Skeletal muscle cell (primary cell): ENCODE measurements around the gene CNNM4.

Experiments used
- DNase-seq: peaks from one replicate; pipeline ENCODE4 v3.0.0-alpha.2; 2010; ENCODE audit warnings: low read depth
- H3K4me3 ChIP-seq: 2 replicates; pipeline ENCODE4 v1.5.1; 2011; ENCODE audit warnings: low read depth, mild to moderate bottlenecking, control low read depth, low read length, moderate library complexity

CNNM4 gene

DNA sequence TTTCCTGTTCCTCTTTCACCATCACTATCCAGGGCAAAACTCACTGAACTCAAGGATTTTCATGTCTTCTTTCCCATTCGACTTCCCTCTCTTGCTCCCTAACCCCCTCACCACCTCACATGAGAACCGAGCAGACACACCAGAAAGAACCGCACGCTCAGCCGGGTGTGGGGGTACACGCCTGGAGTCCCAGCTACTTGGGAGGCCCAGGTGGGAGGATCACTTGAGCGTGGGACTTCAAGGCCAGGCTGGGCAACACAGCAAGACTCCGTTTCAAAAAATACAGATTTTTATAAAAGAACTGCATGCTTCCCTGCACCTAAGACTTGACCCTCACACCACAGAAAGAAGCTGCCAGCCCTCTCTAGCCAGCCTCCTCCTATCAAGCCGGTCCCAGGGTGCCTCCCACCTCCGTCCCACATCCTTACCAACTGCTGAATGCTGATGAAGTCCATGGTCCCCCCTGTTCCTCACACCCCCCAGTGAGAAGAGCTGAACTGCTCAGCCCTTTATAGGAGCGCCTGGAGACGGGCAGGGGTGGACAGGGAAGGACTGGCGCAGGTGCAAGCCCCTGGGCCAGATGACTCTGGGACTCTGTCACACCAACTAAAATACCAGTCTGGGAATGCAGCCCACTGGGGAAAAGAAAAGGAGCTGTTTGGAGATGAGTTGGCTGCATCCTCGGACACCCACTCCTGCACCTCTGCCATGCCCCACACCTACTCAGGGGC lies 83.0 kb downstream of the CNNM4 start, which contains the start of gene ANKRD23:
Gene ANKRD23 (minus strand): TSS at position 484 of the 731 bp plus-strand sequence. CDS start 29 bp downstream, at position 455.
- no peak within 1 kb of the TSS for H3K4me3 ChIP-seq
- DNase-seq: no peak

- DNase-seq: no peak
- no peak overlapping the region for H3K4me3 ChIP-seq
Measured at GRCh38 chr2:96844405-96844808, 83.7 kb downstream of the CNNM4 start.

DNA sequence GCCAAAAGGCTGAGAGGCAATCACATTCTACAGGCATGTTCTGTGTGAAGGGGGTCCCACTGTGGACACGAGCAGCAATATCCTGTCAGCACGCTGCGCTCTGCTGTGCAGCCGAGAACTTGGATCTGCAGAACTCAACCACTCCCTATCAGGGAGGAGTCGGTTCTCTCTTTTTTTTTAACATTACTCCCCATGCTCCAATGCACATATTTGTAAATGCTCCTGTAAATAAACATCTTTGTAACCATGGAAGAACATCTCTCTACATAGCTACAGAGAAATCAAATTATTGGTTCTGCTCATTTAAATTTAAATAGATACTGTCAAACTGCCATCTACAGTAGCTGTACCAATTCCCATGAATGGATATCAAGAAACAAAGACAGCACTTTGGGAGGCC lies 86.1 kb downstream of the CNNM4 start:
- DNase-seq: no peak
- no peak overlapping the region for H3K4me3 ChIP-seq

GRCh38 chr2:96847586-96847985 lies 86.9 kb downstream of the CNNM4 start:
- no peak overlapping the region for H3K4me3 ChIP-seq
- DNase-seq: no peak

GRCh38 chr2:96848264-96848663 lies 87.6 kb downstream of the CNNM4 start:
- no peak overlapping the region for H3K4me3 ChIP-seq
- no peak for DNase-seq

DNA sequence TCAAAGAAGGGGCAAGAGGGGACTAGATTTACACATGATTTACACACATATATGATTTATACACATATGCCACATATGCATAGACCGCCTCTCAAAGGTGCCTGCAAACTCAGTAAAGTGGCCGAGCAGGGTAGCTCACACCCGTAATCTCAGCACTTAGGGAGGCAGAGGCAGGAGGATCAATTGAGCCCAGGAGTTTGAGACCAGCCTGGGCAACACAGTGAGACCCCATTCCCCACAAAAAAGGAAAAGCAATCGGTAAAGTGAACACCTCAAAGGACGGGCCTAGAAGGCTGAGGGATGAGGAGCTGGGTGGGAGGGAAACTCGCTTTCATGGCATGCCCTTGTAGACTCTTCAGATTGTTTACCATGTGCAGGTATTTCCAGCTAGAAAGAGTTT lies 92.0 kb downstream of the CNNM4 start:
- no peak overlapping the region for H3K4me3 ChIP-seq
- DNase-seq: no peak

GRCh38 chr2:96853321-96853720 lies 92.6 kb downstream of the CNNM4 start:
- no peak overlapping the region for H3K4me3 ChIP-seq
- no peak for DNase-seq

GRCh38 chr2:96856776-96857666 lies 96.3 kb downstream of the CNNM4 start:
- no peak for DNase-seq
- H3K4me3 ChIP-seq: peak overlapping the region; percentile 83

DNA sequence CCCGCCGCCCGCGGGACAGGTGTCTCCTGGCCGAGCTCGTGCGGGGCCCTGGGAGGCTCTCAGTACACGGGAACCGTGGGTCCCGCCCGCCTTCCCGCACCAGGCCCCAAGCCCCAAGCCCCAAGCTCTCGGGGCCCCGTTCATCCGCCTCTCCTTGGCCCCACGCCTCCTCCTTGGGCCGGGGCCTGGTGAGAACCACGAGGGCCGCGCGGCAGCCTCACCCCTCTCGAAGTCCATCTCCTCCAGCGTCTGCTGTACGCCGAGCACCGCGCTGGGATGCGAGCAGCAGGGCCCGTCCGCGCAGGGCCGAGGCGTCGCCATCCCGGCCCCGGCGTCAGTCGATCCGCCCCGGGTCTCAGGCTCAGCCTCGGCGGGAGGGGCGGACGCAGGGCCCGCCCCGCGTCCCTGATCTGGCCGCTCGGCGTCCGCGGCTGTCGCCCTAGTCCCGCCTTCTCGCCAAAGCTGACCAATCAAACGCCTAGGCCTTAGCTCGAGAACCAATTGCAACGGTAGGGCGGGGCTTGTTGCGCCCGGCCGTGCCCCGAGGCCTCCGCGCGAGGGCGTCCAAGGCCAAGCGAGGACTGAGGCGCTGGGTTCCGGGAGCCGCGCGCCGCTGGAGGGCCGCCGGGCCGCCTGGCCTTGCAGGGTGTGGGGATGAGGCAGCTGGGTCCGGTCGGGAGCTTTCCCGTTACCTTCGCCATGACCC lies 97.1 kb downstream of the CNNM4 start, which contains the start of gene ANKRD39:
Gene ANKRD39 (minus strand): TSS at position 350 of the 706 bp plus-strand sequence. CDS start 29 bp downstream, at position 321.
- H3K4me3 ChIP-seq: peak within 1 kb of the TSS; percentile 83
- peak; percentile 88 for DNase-seq

DNA sequence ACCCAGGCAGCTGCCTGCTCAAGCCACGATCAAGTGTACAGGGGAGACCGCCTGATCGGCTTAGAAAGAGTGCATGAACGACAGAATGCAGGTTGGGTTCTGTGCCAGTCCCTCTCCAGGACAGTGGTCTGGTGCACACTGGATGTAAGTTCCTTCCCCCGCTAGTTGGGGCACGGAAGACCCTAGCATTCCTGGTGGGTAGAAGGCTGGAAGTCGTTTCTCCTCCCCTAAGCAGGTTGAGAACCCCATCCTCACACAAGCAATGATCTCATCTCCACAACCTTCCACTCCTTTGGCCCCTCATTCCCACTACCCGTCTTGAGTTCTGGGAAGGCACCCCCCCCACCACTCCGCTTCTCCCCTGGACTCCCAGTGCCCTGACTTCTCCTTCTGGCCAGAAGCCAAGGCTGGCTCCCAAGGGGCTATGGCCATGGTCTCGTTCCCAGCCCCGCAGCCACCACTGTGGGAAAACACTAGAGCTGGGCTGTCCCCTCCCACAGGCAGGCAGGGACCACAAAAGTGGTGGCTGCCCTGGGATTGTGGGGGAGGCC lies 98.5 kb downstream of the CNNM4 start:
- no peak overlapping the region for H3K4me3 ChIP-seq
- no peak for DNase-seq

- DNase-seq: no peak
- no peak overlapping the region for H3K4me3 ChIP-seq
Measured at GRCh38 chr2:96859681-96860064, 99.0 kb downstream of the CNNM4 start.

DNA sequence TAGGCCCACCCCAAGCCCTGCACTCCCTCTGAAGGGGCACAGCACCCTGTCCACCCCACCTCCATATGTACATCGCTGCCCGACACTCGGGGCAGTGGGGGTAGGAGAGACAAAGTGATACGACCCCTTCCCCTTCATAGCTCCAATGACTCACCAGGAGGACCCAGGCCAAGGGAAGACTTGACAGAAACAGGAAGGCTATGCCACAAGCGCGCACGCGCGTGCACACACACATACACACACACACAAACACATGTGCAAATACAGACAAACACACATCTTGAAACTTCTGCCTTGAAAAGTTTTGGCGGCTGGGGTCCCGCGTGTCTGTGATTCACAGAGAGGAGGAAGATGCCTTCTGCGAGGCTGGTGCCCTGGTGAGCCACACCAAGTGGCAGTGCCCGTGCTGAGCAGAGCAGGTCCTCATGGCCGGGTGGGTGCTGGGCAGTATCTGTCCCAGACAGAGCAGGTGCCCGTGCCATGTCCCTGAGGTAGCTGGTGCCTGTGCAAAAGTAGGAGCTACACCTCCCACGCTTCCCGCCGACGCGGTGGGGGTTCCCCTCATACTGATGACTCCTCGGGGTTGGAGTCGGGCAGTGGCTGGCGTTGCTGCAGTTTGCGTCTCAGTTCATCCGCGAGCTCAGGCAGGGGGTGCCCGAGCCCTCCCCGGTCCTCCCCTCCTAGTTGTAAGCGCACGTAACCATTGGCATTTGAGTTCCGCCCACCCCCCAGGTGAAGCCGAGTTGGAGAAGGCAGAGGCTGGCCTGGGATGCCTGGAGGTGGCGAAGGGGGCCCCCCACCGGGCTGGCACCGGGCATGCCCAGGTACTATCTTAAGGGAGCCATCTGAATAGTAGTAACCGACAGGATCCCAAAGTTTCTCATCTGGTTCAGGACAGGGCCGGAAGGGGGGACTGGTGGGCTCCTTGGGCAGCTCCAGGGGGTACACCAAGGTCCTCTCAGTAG lies 99.6 kb downstream of the CNNM4 start:
- H3K4me3 ChIP-seq: no peak overlapping the region
- DNase-seq: no peak

GRCh38 chr2:96861074-96861473 lies 100.4 kb downstream of the CNNM4 start:
- DNase-seq: no peak
- H3K4me3 ChIP-seq: no peak overlapping the region
